ENCODE results near the gene SH2D4B. TPM values are rescaled to one million over a fixed set of nuclear protein-coding genes. Genes with fewer than 3 reads are reported as not detected.

SH2D4B gene
- total and polyA plus RNA-seq, 2 of the 13 experiments (the other 11 are each of a cell fraction or from before 2014, with no cell fraction given): not detected

DNA sequence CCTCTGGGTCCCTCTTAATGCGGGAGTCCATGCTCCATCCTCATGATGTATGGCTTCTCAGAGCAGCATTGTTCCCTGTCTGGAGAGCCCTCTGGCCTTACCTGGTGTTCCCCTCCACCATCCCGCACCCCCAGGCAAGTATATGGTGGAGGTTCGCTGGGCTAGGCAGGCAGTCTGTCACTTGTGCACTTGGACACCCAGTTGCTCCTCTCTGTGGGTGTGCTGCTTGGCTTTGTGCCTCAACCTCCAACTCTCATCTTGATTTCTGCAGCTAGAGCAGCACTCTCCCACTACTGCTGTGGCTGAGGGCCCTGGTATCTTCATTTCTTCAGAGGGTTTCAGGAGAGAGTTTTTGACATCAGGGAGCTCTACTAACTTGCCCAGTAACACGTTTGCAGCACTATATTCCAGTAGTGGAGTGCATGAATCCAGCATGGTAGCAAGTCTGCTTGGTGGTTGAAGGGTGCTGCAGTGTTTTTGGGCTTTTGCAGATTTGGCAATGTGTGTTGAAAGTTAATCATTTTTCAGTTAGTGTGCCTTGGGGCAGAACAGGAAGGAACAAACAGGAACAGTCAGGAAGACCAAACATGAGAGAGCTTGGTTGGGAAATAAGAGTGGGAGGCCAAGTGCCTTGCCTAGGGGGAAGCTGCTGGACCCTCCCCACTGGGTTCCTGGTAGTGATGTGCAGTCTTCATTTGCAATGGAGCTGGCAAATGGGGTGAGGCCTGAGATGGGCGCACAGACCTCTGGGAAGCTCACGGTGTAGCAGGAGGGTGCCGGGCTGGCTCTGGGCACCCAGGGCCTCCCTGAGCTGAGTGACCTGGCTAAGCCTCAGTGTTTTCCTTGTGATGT is 46.2 kb upstream of the SH2D4B start (continued):
- TF ChIP-seq, protein P1, sequence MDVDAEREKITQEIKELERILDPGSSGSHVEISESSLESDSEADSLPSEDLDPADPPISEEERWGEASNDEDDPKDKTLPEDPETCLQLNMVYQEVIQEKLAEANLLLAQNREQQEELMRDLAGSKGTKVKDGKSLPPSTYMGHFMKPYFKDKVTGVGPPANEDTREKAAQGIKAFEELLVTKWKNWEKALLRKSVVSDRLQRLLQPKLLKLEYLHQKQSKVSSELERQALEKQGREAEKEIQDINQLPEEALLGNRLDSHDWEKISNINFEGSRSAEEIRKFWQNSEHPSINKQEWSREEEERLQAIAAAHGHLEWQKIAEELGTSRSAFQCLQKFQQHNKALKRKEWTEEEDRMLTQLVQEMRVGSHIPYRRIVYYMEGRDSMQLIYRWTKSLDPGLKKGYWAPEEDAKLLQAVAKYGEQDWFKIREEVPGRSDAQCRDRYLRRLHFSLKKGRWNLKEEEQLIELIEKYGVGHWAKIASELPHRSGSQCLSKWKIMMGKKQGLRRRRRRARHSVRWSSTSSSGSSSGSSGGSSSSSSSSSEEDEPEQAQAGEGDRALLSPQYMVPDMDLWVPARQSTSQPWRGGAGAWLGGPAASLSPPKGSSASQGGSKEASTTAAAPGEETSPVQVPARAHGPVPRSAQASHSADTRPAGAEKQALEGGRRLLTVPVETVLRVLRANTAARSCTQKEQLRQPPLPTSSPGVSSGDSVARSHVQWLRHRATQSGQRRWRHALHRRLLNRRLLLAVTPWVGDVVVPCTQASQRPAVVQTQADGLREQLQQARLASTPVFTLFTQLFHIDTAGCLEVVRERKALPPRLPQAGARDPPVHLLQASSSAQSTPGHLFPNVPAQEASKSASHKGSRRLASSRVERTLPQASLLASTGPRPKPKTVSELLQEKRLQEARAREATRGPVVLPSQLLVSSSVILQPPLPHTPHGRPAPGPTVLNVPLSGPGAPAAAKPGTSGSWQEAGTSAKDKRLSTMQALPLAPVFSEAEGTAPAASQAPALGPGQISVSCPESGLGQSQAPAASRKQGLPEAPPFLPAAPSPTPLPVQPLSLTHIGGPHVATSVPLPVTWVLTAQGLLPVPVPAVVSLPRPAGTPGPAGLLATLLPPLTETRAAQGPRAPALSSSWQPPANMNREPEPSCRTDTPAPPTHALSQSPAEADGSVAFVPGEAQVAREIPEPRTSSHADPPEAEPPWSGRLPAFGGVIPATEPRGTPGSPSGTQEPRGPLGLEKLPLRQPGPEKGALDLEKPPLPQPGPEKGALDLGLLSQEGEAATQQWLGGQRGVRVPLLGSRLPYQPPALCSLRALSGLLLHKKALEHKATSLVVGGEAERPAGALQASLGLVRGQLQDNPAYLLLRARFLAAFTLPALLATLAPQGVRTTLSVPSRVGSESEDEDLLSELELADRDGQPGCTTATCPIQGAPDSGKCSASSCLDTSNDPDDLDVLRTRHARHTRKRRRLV (CRISPR knock-in tag; IDR thresholded peaks at IDR 0.05): no peak
- TF ChIP-seq, protein P2, sequence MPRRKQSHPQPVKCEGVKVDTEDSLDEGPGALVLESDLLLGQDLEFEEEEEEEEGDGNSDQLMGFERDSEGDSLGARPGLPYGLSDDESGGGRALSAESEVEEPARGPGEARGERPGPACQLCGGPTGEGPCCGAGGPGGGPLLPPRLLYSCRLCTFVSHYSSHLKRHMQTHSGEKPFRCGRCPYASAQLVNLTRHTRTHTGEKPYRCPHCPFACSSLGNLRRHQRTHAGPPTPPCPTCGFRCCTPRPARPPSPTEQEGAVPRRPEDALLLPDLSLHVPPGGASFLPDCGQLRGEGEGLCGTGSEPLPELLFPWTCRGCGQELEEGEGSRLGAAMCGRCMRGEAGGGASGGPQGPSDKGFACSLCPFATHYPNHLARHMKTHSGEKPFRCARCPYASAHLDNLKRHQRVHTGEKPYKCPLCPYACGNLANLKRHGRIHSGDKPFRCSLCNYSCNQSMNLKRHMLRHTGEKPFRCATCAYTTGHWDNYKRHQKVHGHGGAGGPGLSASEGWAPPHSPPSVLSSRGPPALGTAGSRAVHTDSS (CRISPR knock-in tag; conservative IDR thresholded peaks at IDR 0.05): no peak
- no peak for TF ChIP-seq NFYB (CRISPR knock-in tag; IDR thresholded peaks at IDR 0.05)
- TF ChIP-seq, protein P3, sequence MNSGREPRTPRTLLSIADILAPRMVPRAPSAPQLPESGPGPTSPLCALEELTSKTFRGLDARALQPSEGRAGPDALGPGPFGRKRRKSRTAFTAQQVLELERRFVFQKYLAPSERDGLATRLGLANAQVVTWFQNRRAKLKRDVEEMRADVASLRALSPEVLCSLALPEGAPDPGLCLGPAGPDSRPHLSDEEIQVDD (CRISPR knock-in tag; IDR thresholded peaks at IDR 0.05; ENCODE audit: borderline replicate concordance): no peak
- no peak for TF ChIP-seq ZFAT (CRISPR knock-in tag; conservative IDR thresholded peaks at IDR 0.05)
- TF ChIP-seq, protein P4, sequence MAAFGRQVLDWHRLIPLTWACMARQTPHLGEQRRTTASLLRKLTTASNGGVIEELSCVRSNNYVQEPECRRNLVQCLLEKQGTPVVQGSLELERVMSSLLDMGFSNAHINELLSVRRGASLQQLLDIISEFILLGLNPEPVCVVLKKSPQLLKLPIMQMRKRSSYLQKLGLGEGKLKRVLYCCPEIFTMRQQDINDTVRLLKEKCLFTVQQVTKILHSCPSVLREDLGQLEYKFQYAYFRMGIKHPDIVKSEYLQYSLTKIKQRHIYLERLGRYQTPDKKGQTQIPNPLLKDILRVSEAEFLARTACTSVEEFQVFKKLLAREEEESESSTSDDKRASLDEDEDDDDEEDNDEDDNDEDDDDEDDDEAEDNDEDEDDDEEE (CRISPR knock-in tag; IDR thresholded peaks at IDR 0.05): 0 out of 2 replicates have a peak, but pooled peaks have one; percentile 46
- TF ChIP-seq GATAD2A (CRISPR knock-in tag; IDR thresholded peaks at IDR 0.05): peak; percentile 82
- peak; percentile 49; the same call in 1 of the 2 replicates for TF ChIP-seq ZNF746 (CRISPR knock-in tag; IDR thresholded peaks at IDR 0.05)
- TF ChIP-seq, protein P5, sequence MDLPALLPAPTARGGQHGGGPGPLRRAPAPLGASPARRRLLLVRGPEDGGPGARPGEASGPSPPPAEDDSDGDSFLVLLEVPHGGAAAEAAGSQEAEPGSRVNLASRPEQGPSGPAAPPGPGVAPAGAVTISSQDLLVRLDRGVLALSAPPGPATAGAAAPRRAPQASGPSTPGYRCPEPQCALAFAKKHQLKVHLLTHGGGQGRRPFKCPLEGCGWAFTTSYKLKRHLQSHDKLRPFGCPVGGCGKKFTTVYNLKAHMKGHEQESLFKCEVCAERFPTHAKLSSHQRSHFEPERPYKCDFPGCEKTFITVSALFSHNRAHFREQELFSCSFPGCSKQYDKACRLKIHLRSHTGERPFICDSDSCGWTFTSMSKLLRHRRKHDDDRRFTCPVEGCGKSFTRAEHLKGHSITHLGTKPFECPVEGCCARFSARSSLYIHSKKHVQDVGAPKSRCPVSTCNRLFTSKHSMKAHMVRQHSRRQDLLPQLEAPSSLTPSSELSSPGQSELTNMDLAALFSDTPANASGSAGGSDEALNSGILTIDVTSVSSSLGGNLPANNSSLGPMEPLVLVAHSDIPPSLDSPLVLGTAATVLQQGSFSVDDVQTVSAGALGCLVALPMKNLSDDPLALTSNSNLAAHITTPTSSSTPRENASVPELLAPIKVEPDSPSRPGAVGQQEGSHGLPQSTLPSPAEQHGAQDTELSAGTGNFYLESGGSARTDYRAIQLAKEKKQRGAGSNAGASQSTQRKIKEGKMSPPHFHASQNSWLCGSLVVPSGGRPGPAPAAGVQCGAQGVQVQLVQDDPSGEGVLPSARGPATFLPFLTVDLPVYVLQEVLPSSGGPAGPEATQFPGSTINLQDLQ (CRISPR knock-in tag; IDR thresholded peaks at IDR 0.05): 0 out of 2 replicates have a peak, but pooled peaks have one; percentile 43
- peak; percentile 56; the same call in 1 of the 2 replicates for TF ChIP-seq MYC (CRISPR knock-in tag; IDR thresholded peaks at IDR 0.05; ENCODE audit: borderline replicate concordance)
- no peak for TF ChIP-seq ZFP36L1 (CRISPR knock-in tag; IDR thresholded peaks at IDR 0.05)
- TF ChIP-seq, protein P6, sequence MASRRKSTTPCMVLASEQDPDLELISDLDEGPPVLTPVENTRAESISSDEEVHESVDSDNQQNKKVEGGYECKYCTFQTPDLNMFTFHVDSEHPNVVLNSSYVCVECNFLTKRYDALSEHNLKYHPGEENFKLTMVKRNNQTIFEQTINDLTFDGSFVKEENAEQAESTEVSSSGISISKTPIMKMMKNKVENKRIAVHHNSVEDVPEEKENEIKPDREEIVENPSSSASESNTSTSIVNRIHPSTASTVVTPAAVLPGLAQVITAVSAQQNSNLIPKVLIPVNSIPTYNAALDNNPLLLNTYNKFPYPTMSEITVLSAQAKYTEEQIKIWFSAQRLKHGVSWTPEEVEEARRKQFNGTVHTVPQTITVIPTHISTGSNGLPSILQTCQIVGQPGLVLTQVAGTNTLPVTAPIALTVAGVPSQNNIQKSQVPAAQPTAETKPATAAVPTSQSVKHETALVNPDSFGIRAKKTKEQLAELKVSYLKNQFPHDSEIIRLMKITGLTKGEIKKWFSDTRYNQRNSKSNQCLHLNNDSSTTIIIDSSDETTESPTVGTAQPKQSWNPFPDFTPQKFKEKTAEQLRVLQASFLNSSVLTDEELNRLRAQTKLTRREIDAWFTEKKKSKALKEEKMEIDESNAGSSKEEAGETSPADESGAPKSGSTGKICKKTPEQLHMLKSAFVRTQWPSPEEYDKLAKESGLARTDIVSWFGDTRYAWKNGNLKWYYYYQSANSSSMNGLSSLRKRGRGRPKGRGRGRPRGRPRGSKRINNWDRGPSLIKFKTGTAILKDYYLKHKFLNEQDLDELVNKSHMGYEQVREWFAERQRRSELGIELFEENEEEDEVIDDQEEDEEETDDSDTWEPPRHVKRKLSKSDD (CRISPR knock-in tag; IDR thresholded peaks at IDR 0.05; ENCODE audit: low read depth): no peak

Measured in HepG2 (cell line).